ENCODE data around the gene ANKRD27.
"Not testable (repeated sequence)": the region's sequence is repeated elsewhere in the genome, so short reads cannot be mapped to it uniquely, and the experiment has no call there.

Gene ANKRD27

GRCh38 chr19:32652894-32653598 is 21.9 kb downstream of the ANKRD27 start:
- H3K4me2 ChIP-seq: no peak overlapping the region
- no peak overlapping the region for H3K27ac ChIP-seq
- no peaks in the 10 kb centered on the region for H3K27me3 ChIP-seq
- peaks cover 10 to 72% (median 36%) of the 10 kb centered on the region in 11 experiments; a peak in 21 of 22 replicates for H4K20me1 ChIP-seq
- no peaks in the 10 kb centered on the region for H3K9me3 ChIP-seq (replicated peaks in 1 of 11)
- TF ChIP-seq Cebpa-rat (IDR thresholded peaks at IDR 0.05): no peak
- H3K4me1 ChIP-seq: peaks cover 0 to 10% (median 3%) of the 10 kb centered on the region in 10 experiments; a peak in 5 of 20 replicates
- H3K4me3 ChIP-seq: no peak overlapping the region
- peaks cover 78 to 98% (median 88%) of the 10 kb centered on the region in 11 experiments for H3K36me3 ChIP-seq
- H3K9ac ChIP-seq: no peak overlapping the region

GRCh38 chr19:32652331-32652730 is 22.6 kb downstream of the ANKRD27 start:
- H3K4me3 ChIP-seq; H3K9me3 ChIP-seq (replicated peaks in 1 of 11); H3K4me2 ChIP-seq; H3K4me1 ChIP-seq; H3K27me3 ChIP-seq; H3K27ac ChIP-seq; H3K9ac ChIP-seq: not testable (repeated sequence)
- Histone ChIP-seq H4K20me1 (peaks cover 10 to 65% (median 35%) of the 10 kb centered on the region in 11 experiments; a peak in 19 of 22 replicates), H3K36me3 (peaks cover 78 to 98% (median 88%) of the 10 kb centered on the region in 11 experiments)

GRCh38 chr19:32651729-32652140 is 23.2 kb downstream of the ANKRD27 start:
- no peak overlapping the region for H3K4me2 ChIP-seq
- peaks cover 80 to 98% (median 89%) of the 10 kb centered on the region in 11 experiments for H3K36me3 ChIP-seq
- peaks cover 10 to 61% (median 35%) of the 10 kb centered on the region in 11 experiments; a peak in 19 of 22 replicates for H4K20me1 ChIP-seq
- H3K9me3 ChIP-seq (replicated peaks in 1 of 11): no peaks in the 10 kb centered on the region
- H3K9ac ChIP-seq: no peak overlapping the region
- H3K27me3 ChIP-seq: no peaks in the 10 kb centered on the region
- no peak for TF ChIP-seq Cebpa-rat (IDR thresholded peaks at IDR 0.05)
- no peak overlapping the region for H3K27ac ChIP-seq
- H3K4me1 ChIP-seq: peaks cover 0 to 10% (median 3%) of the 10 kb centered on the region in 10 experiments; a peak in 5 of 20 replicates
- H3K4me3 ChIP-seq: no peak overlapping the region

- Histone ChIP-seq H3K36me3 (peaks cover 77 to 98% (median 88%) of the 10 kb centered on the region in 11 experiments), H3K9me3 (replicated peaks in 1 of 11) (no peaks in the 10 kb centered on the region), H3K4me3 (no peak overlapping the region), H3K4me1 (peaks cover 0 to 10% (median 3%) of the 10 kb centered on the region in 10 experiments; a peak in 5 of 20 replicates), H3K27ac (no peak overlapping the region), H4K20me1 (peaks cover 10 to 54% (median 35%) of the 10 kb centered on the region in 11 experiments; a peak in 19 of 22 replicates), H3K4me2 (no peak overlapping the region), H3K27me3 (no peaks in the 10 kb centered on the region), H3K9ac (no peak overlapping the region)
- TF ChIP-seq Cebpa-rat (IDR thresholded peaks at IDR 0.05): no peak
These were observed 24.3 kb downstream of the ANKRD27 start for GRCh38 chr19:32650671-32651070.

- peaks cover 0 to 10% (median 3%) of the 10 kb centered on the region in 10 experiments; a peak in 5 of 20 replicates for H3K4me1 ChIP-seq
- no peaks in the 10 kb centered on the region for H3K27me3 ChIP-seq
- H4K20me1 ChIP-seq: peaks cover 6 to 49% (median 32%) of the 10 kb centered on the region in 11 experiments; a peak in 18 of 22 replicates
- no peak overlapping the region for H3K4me3 ChIP-seq
- no peak overlapping the region for H3K27ac ChIP-seq
- H3K36me3 ChIP-seq: peaks cover 69 to 98% (median 86%) of the 10 kb centered on the region in 11 experiments
- no peaks in the 10 kb centered on the region for H3K9me3 ChIP-seq (replicated peaks in 1 of 11)
- TF ChIP-seq Cebpa-rat (IDR thresholded peaks at IDR 0.05): no peak
- H3K9ac ChIP-seq: no peak overlapping the region
- H3K4me2 ChIP-seq: no peak overlapping the region
These were observed 25.2 kb downstream of the ANKRD27 start for GRCh38 chr19:32649751-32650150.

GRCh38 chr19:32647361-32647760 is 27.6 kb downstream of the ANKRD27 start:
- no peak overlapping the region for H3K27ac ChIP-seq
- H3K4me1 ChIP-seq: peaks cover 0 to 9% (median 3%) of the 10 kb centered on the region in 10 experiments; a peak in 5 of 20 replicates
- no peak overlapping the region for H3K4me2 ChIP-seq
- H3K9me3 ChIP-seq (replicated peaks in 1 of 11): no peaks in the 10 kb centered on the region
- H4K20me1 ChIP-seq: peaks cover 4 to 32% (median 23%) of the 10 kb centered on the region in 11 experiments; a peak in 18 of 22 replicates
- H3K9ac ChIP-seq: no peak overlapping the region
- no peak for TF ChIP-seq Cebpa-rat (IDR thresholded peaks at IDR 0.05)
- H3K27me3 ChIP-seq: no peaks in the 10 kb centered on the region
- no peak overlapping the region for H3K4me3 ChIP-seq
- H3K36me3 ChIP-seq: peaks cover 79 to 100% (median 89%) of the 10 kb centered on the region in 11 experiments

GRCh38 chr19:32646556-32646955 is 28.4 kb downstream of the ANKRD27 start:
- no peaks in the 10 kb centered on the region for H3K9me3 ChIP-seq (replicated peaks in 1 of 11)
- peaks cover 0 to 4% (median under 1%) of the 10 kb centered on the region in 10 experiments; a peak in 3 of 20 replicates for H3K4me1 ChIP-seq
- no peaks in the 10 kb centered on the region for H3K27me3 ChIP-seq
- H3K36me3 ChIP-seq: peaks cover 85 to 100% (median 91%) of the 10 kb centered on the region in 11 experiments
- no peak overlapping the region for H3K9ac ChIP-seq
- H3K4me3 ChIP-seq: no peak overlapping the region
- H3K4me2 ChIP-seq: no peak overlapping the region
- TF ChIP-seq Cebpa-rat (IDR thresholded peaks at IDR 0.05): no peak
- no peak overlapping the region for H3K27ac ChIP-seq
- H4K20me1 ChIP-seq: peaks cover under 1 to 24% (median 17%) of the 10 kb centered on the region in 11 experiments; a peak in 17 of 22 replicates

GRCh38 chr19:32642771-32643170 is 32.2 kb downstream of the ANKRD27 start:
- H3K36me3 ChIP-seq: peaks cover 88 to 100% (median 96%) of the 10 kb centered on the region in 11 experiments
- no peak overlapping the region for H3K9ac ChIP-seq

GRCh38 chr19:32638625-32639024 is 36.4 kb downstream of the ANKRD27 start:
- no peak overlapping the region for H3K9ac ChIP-seq
- H3K4me1 ChIP-seq: no peaks in the 10 kb centered on the region
- H4K20me1 ChIP-seq: peaks cover 0 to 21% (median 0%) of the 10 kb centered on the region in 11 experiments; a peak in 6 of 22 replicates
- TF ChIP-seq Cebpa-rat (IDR thresholded peaks at IDR 0.05): no peak
- H3K36me3 ChIP-seq: peaks cover 77 to 100% (median 97%) of the 10 kb centered on the region in 11 experiments
- H3K4me2 ChIP-seq: no peak overlapping the region
- no peaks in the 10 kb centered on the region for H3K27me3 ChIP-seq
- H3K27ac ChIP-seq: no peak overlapping the region
- H3K9me3 ChIP-seq (replicated peaks in 1 of 11): peaks cover 0 to 6% (median 0%) of the 10 kb centered on the region in 11 experiments; a peak in 1 of 22 replicates
- no peak overlapping the region for H3K4me3 ChIP-seq

More at GRCh38 chr19:32642771-32643170, 32.2 kb downstream of the ANKRD27 start:
- no peaks in the 10 kb centered on the region for H3K27me3 ChIP-seq
- H3K27ac ChIP-seq: no peak overlapping the region
- H3K9me3 ChIP-seq (replicated peaks in 1 of 11): peaks cover 0 to 6% (median 0%) of the 10 kb centered on the region in 11 experiments; a peak in 1 of 22 replicates
- no peak overlapping the region for H3K4me2 ChIP-seq
- no peaks in the 10 kb centered on the region for H3K4me1 ChIP-seq
- peaks cover 0 to 5% (median 0%) of the 10 kb centered on the region in 11 experiments; a peak in 4 of 22 replicates for H4K20me1 ChIP-seq
- TF ChIP-seq Cebpa-rat (IDR thresholded peaks at IDR 0.05): no peak
- H3K4me3 ChIP-seq: no peak overlapping the region

Measured in BLaER1 treated with 17β-estradiol and CSF1 and Interleukin-3, amounts not matched to agents 10 nM and 100 nM (cell line).